ENCODE data around the gene SEPTIN5. TPM values are rescaled to one million over a fixed set of nuclear protein-coding genes. Genes with fewer than 3 reads are reported as not detected.

SEPTIN5 gene
- total RNA-seq, 2 donors from 2014 or later, result 47.7 to 147 TPM

DNA sequence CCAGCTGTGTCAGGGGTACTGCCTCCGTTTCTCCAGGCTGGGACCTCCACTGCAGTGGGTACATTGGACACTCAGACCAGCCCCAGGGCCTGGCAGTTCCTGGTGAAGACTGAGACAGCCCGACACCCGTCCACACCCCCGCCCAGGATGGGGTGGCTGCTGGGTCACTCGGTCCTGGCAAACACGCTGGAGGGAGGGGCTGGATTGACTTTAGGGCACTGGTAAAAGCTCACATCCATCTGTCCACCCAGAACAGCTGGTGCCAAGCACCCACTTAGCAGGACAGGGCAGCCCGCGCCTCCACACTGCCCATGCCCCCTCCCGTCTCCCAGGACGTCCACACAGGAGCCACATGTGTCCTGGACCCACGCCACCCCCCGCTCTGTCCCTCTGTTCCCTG lies 35.6 kb downstream of the SEPTIN5 start:
- Histone ChIP-seq H3K27me3 (replicated peaks; ENCODE audit: insufficient read depth) (peaks cover 4% of the 10 kb centered on the region), H3K9me3 (no peaks in the 10 kb centered on the region), H3K36me3 (no peaks in the 10 kb centered on the region), H3K4me1 (ENCODE audit: control insufficient read depth in 1 of 2, low read depth in 2 of 2) (peaks cover 0 to 3% of the 10 kb centered on the region in 2 donors), H3K27ac (no peak overlapping the region), H3K4me3 (no peak overlapping the region)
- ATAC-seq (ENCODE audit: insufficient number of reproducible peaks, low FRiP score, low read depth) (no peak), DNase-seq (ENCODE audit: low spot score) (no peak)
- TF ChIP-seq, protein P1, sequence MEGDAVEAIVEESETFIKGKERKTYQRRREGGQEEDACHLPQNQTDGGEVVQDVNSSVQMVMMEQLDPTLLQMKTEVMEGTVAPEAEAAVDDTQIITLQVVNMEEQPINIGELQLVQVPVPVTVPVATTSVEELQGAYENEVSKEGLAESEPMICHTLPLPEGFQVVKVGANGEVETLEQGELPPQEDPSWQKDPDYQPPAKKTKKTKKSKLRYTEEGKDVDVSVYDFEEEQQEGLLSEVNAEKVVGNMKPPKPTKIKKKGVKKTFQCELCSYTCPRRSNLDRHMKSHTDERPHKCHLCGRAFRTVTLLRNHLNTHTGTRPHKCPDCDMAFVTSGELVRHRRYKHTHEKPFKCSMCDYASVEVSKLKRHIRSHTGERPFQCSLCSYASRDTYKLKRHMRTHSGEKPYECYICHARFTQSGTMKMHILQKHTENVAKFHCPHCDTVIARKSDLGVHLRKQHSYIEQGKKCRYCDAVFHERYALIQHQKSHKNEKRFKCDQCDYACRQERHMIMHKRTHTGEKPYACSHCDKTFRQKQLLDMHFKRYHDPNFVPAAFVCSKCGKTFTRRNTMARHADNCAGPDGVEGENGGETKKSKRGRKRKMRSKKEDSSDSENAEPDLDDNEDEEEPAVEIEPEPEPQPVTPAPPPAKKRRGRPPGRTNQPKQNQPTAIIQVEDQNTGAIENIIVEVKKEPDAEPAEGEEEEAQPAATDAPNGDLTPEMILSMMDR (IDR thresholded peaks at IDR 0.05), result no peak

DNA sequence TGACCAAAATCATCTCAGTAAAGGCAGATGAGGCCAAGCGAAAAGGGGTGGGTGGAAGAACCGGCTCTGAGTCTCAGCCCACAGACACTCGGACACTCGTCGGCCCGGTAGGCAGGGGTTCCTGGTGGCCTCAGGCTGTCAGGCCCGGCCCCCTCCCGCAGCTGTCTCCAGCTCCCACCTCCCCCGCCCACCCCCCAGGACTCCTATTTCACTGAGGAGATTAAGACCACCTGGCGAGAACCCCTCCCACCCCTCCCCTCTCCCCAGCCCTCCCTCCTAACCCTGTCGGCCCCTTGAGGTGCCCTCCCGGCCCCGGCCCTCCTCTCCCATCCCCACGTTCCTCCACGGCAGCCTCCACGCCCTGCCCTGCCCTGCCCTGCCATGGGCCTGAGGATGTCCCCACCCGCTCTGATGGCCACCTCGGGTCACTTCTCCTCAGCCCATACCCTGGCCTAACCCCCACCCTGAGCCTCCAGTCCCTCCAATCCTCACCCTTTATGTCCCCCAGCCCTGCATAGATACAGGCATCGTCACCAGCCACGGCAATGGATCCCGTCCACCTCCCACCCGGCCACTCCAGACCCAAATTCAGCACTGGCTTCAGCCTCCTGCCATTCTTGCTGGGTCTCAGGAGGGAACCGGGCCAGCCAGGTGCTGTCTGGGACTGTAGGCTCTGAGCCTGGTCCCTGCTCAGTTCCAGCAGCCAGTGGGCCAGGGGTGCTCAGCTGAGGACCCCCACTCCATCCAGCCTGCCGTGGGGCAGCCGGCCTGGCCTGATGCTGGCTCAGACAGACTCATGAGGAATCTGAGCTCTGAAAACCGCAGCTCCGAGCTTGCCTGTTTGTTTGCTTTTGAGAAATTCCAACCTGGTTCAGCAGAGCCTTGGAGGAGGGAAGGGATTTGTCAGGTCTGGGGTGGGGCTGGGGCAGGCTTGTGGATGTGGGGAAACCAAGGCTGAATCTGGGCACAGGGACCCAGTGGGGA lies 36.5 kb downstream of the SEPTIN5 start:
- Histone ChIP-seq H3K4me1 (ENCODE audit: control insufficient read depth in 1 of 2, low read depth in 2 of 2) (peaks cover 3 to 12% of the 10 kb centered on the region in 2 donors), H3K36me3 (no peaks in the 10 kb centered on the region), H3K27ac (no peak overlapping the region), H3K9me3 (no peaks in the 10 kb centered on the region), H3K27me3 (replicated peaks; ENCODE audit: insufficient read depth) (peaks cover 4% of the 10 kb centered on the region), H3K4me3 (no peak overlapping the region)
- ATAC-seq (ENCODE audit: insufficient number of reproducible peaks, low FRiP score, low read depth) (no peak), DNase-seq (ENCODE audit: low spot score) (no peak)
- TF ChIP-seq, protein P1 (IDR thresholded peaks at IDR 0.05), result no peak

DNA sequence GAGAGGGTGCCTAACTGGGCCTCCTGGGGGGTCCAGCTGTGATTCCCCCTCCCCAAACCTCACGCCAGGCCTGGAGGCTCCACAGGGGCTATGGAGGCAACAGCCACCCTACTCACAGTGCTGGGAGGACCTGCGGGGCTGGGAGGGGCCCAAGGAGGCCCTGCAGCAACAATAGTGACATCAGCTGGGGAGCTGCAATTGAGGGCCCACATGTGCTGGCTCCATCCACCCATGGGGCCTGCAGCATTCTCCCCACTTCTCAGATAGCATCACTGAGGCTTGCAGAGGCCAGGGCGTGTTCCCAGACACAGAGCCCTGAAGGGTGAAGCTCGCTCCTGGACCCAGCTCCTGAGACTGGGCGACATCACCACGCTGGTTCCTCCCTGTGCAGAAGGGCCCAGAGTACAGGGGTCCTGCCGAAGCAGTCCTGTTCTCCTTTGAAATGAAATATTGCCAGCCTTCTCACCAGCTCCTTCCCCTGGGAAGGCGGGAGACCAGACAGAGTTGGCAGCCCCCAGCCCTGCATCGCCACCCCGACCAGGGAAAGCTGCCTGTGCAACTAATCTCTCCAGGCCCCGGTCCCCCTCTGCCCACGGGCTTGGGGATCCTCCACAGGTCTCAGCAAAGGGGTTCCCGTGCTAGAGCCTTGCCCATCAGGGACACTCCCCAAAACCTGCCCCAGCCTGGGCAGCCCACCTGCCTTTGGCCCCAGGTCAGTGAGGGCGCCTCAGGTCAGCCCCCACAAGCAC lies 37.4 kb downstream of the SEPTIN5 start:
- H3K27ac ChIP-seq, result no peak overlapping the region
- no peak for ATAC-seq (ENCODE audit: insufficient number of reproducible peaks, low FRiP score, low read depth)

DNA sequence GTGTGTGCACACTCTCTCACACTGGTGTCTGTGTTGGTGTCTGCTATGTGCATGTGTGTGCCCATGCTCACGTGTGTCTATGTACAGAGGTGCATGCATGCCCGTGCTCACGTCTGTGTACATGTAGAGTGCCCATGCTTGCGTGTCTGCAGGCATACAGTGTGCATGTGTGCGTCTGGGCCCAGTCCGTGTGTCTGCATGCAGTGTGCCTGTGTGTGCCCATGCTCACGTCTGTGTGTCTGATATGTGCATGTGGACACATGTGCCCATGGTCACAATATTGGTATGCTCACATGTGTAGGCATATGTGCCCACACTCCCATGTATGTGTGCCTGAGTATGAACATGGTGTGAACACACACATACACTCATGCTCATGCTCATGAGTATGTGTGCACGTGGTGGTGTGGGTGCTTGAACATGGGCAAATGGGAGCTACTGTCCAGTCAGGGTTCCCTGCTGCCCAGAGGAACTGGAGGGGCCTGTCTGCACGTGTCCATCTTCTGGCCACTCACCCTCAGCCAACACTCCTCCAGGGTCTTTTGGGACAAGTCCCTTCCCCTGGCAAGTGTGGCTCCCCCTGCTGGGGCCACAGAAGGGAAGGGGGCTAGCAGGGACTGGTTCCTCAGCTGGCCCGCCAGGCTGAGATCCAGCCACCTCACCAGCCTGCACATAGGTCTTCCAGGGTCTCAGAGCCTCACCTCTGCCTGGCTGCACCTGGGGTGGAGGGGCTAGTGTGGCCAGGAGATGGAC lies 39.0 kb downstream of the SEPTIN5 start:
- DNase-seq (ENCODE audit: low spot score) (no peak), ATAC-seq (ENCODE audit: insufficient number of reproducible peaks, low FRiP score, low read depth) (no peak)
- Histone ChIP-seq H3K9me3 (no peaks in the 10 kb centered on the region), H3K4me1 (ENCODE audit: control insufficient read depth in 1 of 2, low read depth in 2 of 2) (peaks cover 6 to 27% of the 10 kb centered on the region in 2 donors), H3K4me3 (no peak overlapping the region), H3K27ac (no peak overlapping the region), H3K27me3 (replicated peaks; ENCODE audit: insufficient read depth) (peaks cover 4% of the 10 kb centered on the region), H3K36me3 (no peaks in the 10 kb centered on the region)
- TF ChIP-seq, protein P1 (IDR thresholded peaks at IDR 0.05), result no peak

More for the DNA sequence above, 37.4 kb downstream of the SEPTIN5 start:
- TF ChIP-seq, protein P1 (IDR thresholded peaks at IDR 0.05), result no peak
- Histone ChIP-seq H3K9me3 (no peaks in the 10 kb centered on the region), H3K36me3 (no peaks in the 10 kb centered on the region), H3K27me3 (replicated peaks; ENCODE audit: insufficient read depth) (peaks cover 4% of the 10 kb centered on the region), H3K4me1 (ENCODE audit: control insufficient read depth in 1 of 2, low read depth in 2 of 2) (peaks cover 6 to 19% of the 10 kb centered on the region in 2 donors), H3K4me3 (no peak overlapping the region)
- DNase-seq (ENCODE audit: low spot score), result no peak

Data from thoracic aorta (tissue), 2 donors.